ENCODE results near the gene ORAI3.

DNA sequence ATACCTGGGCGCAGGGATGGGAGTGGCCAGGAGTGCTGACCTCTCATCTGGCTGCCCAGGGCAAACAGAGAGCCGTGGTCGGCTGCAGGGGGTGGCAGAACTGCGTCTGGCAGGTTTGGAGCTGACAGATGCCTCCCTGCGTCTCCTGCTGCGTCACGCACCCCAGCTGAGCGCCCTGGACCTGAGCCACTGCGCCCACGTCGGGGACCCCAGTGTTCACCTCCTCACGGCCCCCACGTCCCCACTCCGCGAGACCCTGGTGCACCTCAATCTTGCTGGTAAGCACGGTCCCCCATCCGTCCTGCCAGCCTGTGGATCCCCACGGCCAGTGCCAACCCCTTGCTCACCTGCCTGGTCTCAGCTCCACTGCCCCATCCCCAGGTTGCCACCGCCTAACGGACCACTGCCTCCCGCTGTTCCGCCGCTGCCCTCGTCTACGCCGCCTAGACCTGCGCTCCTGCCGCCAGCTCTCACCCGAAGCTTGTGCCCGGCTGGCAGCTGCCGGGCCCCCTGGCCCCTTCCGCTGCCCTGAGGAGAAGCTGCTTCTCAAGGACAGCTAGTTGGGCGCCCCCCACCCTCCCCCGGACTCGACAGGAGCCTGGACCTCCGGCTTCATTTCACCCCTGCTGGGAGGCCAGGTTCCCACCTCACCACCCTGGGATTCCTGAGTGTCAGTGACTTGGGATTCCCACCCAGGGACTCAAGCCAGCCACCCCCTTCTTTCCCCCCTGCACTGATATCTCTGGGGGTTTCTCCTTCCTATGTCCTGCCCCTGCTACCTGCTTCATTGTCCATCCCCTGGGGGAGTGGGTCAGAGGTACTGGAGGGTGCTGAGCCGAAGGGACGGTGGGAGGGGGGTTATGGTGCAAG, 2.0 kb upstream of the ORAI3 start:
- no peak for TF ChIP-seq POLR2A (IDR thresholded peaks at IDR 0.05)
- no peak for TF ChIP-seq CTCF (IDR thresholded peaks at IDR 0.05)
- no peak for TF ChIP-seq EP300 (IDR thresholded peaks at IDR 0.05)
